B cell (primary cell): ENCODE measurements around the gene SCNN1G. TPM values are rescaled to one million over a fixed set of nuclear protein-coding genes. Genes with fewer than 3 reads are reported as not detected.
"Not testable (repeated sequence)": the region's sequence is repeated elsewhere in the genome, so short reads cannot be mapped to it uniquely, and the experiment has no call there.

Source experiments
- ATAC-seq: fragments of 200-7000 bp; cut with Tn5 transposase; one replicate; pipeline ENCODE4 v1.10.0; 2021; ENCODE audit warnings: low read depth, mild to moderate bottlenecking, moderate number of reproducible peaks, moderate library complexity
- CTCF ChIA-PET: fragments of 350-600 bp; sonication (Branson Sonifier 250); formaldehyde crosslinking; loops from one replicate; lab custom pipeline; 2021; ENCODE audit warnings: antibody characterized with exemption, inconsistent platforms; lab: Charles Lee
- POLR2A ChIA-PET: fragments of 350-600 bp; sonication (Branson Sonifier 250); formaldehyde crosslinking; loops from one replicate; lab custom pipeline; 2021; ENCODE audit warnings: antibody characterized with exemption; lab: Charles Lee
- DNase-seq: peaks from one replicate; pipeline ENCODE4 v3.0.0; 2013
- H2AFZ ChIP-seq: 2 replicates; pipeline ENCODE4 v1.6.1; 2012; ENCODE audit warnings: mild to moderate bottlenecking, low read depth, low read length; ENCODE audit not compliant: insufficient read depth, poor library complexity, severe bottlenecking
- H3K27ac ChIP-seq, 2 donors: 1 replicate in 1 of 2; 2 replicates in 1 of 2; pipeline ENCODE4 v1.5.1; 2012 to 2013; ENCODE audit warnings: low read length in 2 of 2, mild to moderate bottlenecking in 2 of 2, moderate library complexity in 1 of 2
- H3K27me3 ChIP-seq, 4 experiments: fragments of 200-600 bp in 1 of 4; sonication (generic) in 1 of 4; replicated peaks in 1 of 4; 1 replicate in 2 of 4; 2 replicates in 2 of 4; pipeline versions ENCODE4 v1.6.1 to v1.7.0; 2013 to 2016; ENCODE audit warnings: low read length in 3 of 4, mild to moderate bottlenecking in 2 of 4, mixed read lengths in 1 of 4, moderate library complexity in 1 of 4; ENCODE audit not compliant: insufficient read depth in 4 of 4, control insufficient read depth in 3 of 4; ENCODE audit errors: control extremely low read depth in 1 of 4
- H3K36me3 ChIP-seq, 2 experiments: replicated peaks in 1 of 2; 1 replicate in 1 of 2; 2 replicates in 1 of 2; pipeline versions ENCODE4 v1.6.1 to v1.7.1; 2013; ENCODE audit warnings: low read length in 1 of 2; ENCODE audit not compliant: insufficient read depth in 2 of 2, control insufficient read depth in 1 of 2; ENCODE audit errors: control extremely low read depth in 1 of 2, extremely low read depth in 1 of 2
- H3K4me1 ChIP-seq, 2 donors: fragments of 200-600 bp in 1 of 2; sonication (generic) in 1 of 2; 1 replicate in 1 of 2; 2 replicates in 1 of 2; pipeline versions ENCODE4 v1.5.1 to v1.6.1; 2013 to 2017; ENCODE audit warnings: low read length in 2 of 2; ENCODE audit not compliant: control insufficient read depth in 2 of 2, insufficient read depth in 2 of 2
- H3K4me2 ChIP-seq: replicated peaks from 2 replicates; pipeline ENCODE3; 2012; ENCODE audit warnings: mild to moderate bottlenecking, low read depth, low read length; ENCODE audit not compliant: poor library complexity, severe bottlenecking
- H3K4me3 ChIP-seq, 5 experiments: fragments of 200-600 bp in 1 of 5; sonication (generic) in 1 of 5; 1 replicate in 3 of 5; 2 replicates in 2 of 5; pipeline versions ENCODE4 v1.5.1 to v1.7.0; 2011 to 2016; ENCODE audit warnings: low read length in 4 of 5, mild to moderate bottlenecking in 4 of 5, low read depth in 2 of 5, control low read depth in 1 of 5, moderate library complexity in 1 of 5; ENCODE audit not compliant: insufficient read depth in 1 of 5; ENCODE audit errors: control extremely low read depth in 1 of 5, extremely low read depth in 1 of 5
- H3K79me2 ChIP-seq: fragments of 200-600 bp; sonication (generic); one replicate; pipeline ENCODE4 v1.6.0; 2016; ENCODE audit warnings: low read length; ENCODE audit not compliant: control insufficient read depth, insufficient read depth
- H3K9ac ChIP-seq: fragments of 200-600 bp; sonication (generic); 2 replicates; pipeline ENCODE4 v1.6.1; 2017; ENCODE audit warnings: mild to moderate bottlenecking, low read length, moderate library complexity
- H3K9me3 ChIP-seq, 3 donors: one replicate each; pipeline versions ENCODE4 v1.6.1 to v1.7.1; 2013; ENCODE audit warnings: low read length in 2 of 3; ENCODE audit not compliant: control insufficient read depth in 2 of 3, insufficient read depth in 1 of 3; ENCODE audit errors: control extremely low read depth in 1 of 3
- H4K20me1 ChIP-seq: 2 replicates; pipeline ENCODE4 v1.6.0; 2012; ENCODE audit warnings: mild to moderate bottlenecking, low read length; ENCODE audit not compliant: insufficient read depth, control insufficient read depth, poor library complexity, severe bottlenecking
- H3K27ac Mint-ChIP-seq: one replicate; pipeline ENCODE4 v1.8.0; 2021; ENCODE audit warnings: mixed read lengths
- H3K27me3 Mint-ChIP-seq: one replicate; pipeline ENCODE4 v1.8.0; 2021; ENCODE audit warnings: mixed read lengths
- H3K4me1 Mint-ChIP-seq: one replicate; pipeline ENCODE4 v1.8.0; 2021; ENCODE audit warnings: mixed read lengths
- H3K4me3 Mint-ChIP-seq: one replicate; pipeline ENCODE4 v1.8.0; 2021; ENCODE audit warnings: mixed read lengths
- H3K9me3 Mint-ChIP-seq: one replicate; pipeline ENCODE4 v1.8.0; 2022; ENCODE audit warnings: mixed read lengths; ENCODE audit not compliant: insufficient read depth
- EZH2 ChIP-seq: IDR thresholded peaks from 2 replicates; pipeline ENCODE4 v1.6.1; 2012; ENCODE audit warnings: borderline replicate concordance, low read depth, mild to moderate bottlenecking, moderate library complexity, low read length; ENCODE audit not compliant: insufficient read depth, poor library complexity, severe bottlenecking
- WGBS: methylation state at CpG from one replicate; pipeline ENCODE4 v1.1.5; 2013; ENCODE audit warnings: missing lambda C conversion rate; ENCODE audit not compliant: insufficient coverage; 5-methylcytosine and 5-hydroxymethylcytosine counted together
- intact Hi-C: fragments of 100-400 bp; cut with micrococcal nuclease; formaldehyde crosslinking; loops from one replicate; pipeline ENCODE4 v1.10.0; 2022
- polyA plus RNA-seq: library from polyadenylated mRNA; depleted of rRNA; stranded (reverse); fragments of >200 nt; gene quantifications from 2 replicates; pipeline ENCODE4 v1.2.3, GENCODE V29; 2012
- total RNA-seq, 2 donors: library from RNA; stranded (reverse); fragments of 120-200 nt in 1 of 2; gene quantifications; 1 replicate in 1 of 2; 2 replicates in 1 of 2; pipeline versions ENCODE4 v1.2.3 to v1.2.4, GENCODE V29; 2013 to 2022
- TF ChIP-seq, protein P1 (sequence below): fragments of 200-600 bp; IDR thresholded peaks from one replicate; pipeline ENCODE4 v1.8.0; 2022; ENCODE audit warnings: antibody characterized with exemption, mild to moderate bottlenecking

Gene SCNN1G
- total and polyA plus RNA-seq, 2 donors (not counting 1 experiment from before 2014, with no cell fraction given) = not detected

DNA sequence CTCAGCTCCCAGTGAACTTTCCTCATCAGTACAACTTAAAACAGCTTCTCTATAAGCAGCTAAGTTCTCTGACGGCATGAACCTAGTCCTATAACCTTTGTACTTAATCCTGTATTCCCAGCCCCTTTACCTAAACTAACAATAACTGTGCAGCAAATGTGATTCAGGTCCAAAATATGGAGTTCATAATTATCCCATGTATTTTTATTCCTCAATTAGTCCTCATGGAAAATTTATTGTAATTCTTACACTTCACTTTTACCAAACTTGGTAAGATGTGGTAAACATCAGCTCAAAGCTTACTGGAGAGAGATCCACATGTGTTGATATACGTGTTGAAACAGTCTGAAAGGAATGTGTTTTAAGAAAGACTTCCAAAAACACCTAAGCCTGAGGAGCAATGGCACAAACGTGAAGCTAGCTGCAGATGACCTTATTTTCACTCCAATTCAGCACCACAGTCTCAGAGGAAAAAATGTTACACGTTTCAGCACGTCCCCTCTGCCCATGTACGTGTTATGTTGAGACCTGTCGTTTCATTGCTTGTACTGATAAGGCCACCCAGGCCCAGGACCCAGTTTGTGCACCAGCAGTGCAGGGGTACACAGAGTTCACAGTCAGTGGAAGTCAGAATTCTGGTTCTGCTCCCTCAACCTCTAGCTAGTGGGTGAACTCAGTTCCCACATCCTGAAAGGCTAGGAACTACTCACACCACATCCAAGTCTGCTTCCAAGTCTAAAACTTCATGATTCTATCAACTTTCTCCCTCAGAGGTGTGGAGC, 40.4 kb upstream of the SCNN1G start:
- Mint-ChIP-seq H3K4me1 (no peaks in the 10 kb centered on the region), H3K27me3 (no peaks in the 10 kb centered on the region), H3K27ac (no peak overlapping the region), H3K4me3 (no peak overlapping the region), H3K9me3 (peaks cover 3% of the 10 kb centered on the region)
- no peak overlapping the region for H3K9ac ChIP-seq
- no peak overlapping the region for H3K27ac ChIP-seq
- no peak for ATAC-seq
- WGBS = 93% methylated on average over 7 of the region's 7 CpGs
- H3K9me3 ChIP-seq = no peaks in the 10 kb centered on the region
- H4K20me1 ChIP-seq = no peaks in the 10 kb centered on the region
- no peak for DNase-seq
- ChIA-PET POLR2A (no interaction called here), CTCF (no interaction called here)
- no peak overlapping the region for H3K4me2 ChIP-seq
- H3K27me3 ChIP-seq = no peaks in the 10 kb centered on the region
- H2AFZ ChIP-seq = no peak overlapping the region
- H3K36me3 ChIP-seq = no peaks in the 10 kb centered on the region
- peaks cover 4% of the 10 kb centered on the region for H3K79me2 ChIP-seq
- no peaks in the 10 kb centered on the region for H3K4me1 ChIP-seq
- H3K4me3 ChIP-seq = no peak overlapping the region
- intact Hi-C loops = no loop called here
- TF ChIP-seq, protein P1, sequence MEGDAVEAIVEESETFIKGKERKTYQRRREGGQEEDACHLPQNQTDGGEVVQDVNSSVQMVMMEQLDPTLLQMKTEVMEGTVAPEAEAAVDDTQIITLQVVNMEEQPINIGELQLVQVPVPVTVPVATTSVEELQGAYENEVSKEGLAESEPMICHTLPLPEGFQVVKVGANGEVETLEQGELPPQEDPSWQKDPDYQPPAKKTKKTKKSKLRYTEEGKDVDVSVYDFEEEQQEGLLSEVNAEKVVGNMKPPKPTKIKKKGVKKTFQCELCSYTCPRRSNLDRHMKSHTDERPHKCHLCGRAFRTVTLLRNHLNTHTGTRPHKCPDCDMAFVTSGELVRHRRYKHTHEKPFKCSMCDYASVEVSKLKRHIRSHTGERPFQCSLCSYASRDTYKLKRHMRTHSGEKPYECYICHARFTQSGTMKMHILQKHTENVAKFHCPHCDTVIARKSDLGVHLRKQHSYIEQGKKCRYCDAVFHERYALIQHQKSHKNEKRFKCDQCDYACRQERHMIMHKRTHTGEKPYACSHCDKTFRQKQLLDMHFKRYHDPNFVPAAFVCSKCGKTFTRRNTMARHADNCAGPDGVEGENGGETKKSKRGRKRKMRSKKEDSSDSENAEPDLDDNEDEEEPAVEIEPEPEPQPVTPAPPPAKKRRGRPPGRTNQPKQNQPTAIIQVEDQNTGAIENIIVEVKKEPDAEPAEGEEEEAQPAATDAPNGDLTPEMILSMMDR = no peak
- TF ChIP-seq EZH2 = no peak

DNA sequence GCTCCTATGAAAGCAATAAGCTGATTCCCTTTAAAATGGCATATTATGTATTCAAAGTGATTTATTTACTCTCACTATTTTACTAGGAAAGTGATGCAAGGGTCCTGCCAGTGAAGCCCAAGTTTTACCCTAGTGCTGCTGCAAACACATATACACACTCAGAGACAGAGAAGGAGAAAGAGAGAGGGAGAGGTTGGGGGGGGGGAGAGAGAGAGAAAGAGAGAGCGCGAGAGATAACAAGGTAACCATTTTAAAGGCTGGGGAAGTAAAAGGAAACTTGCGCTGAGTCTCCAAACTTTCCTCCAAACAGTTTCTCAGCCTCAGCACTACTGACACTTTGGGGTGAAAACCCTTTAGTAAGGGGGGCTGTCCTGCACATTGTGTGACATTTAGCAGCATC, 39.2 kb upstream of the SCNN1G start:
- intact Hi-C loops = no loop called here
- no peaks in the 10 kb centered on the region for H3K9me3 ChIP-seq
- no peak overlapping the region for H3K27ac Mint-ChIP-seq
- no peaks in the 10 kb centered on the region for H3K9me3 Mint-ChIP-seq
- no peak for DNase-seq
- H3K4me1 Mint-ChIP-seq = peaks cover 4% of the 10 kb centered on the region
- no peak for ATAC-seq
- H3K27ac ChIP-seq = no peak overlapping the region
- peaks cover 3 to 4% of the 10 kb centered on the region in 2 donors for H3K4me1 ChIP-seq
- TF ChIP-seq EZH2 = no peak
- TF ChIP-seq, protein P1 = no peak
- H3K27me3 Mint-ChIP-seq = no peaks in the 10 kb centered on the region
- peaks cover 9% of the 10 kb centered on the region for H3K79me2 ChIP-seq
- H2AFZ ChIP-seq = no peak overlapping the region
- ChIA-PET POLR2A (no interaction called here), CTCF (no interaction called here)
- H3K36me3 ChIP-seq = no peaks in the 10 kb centered on the region
- H3K9ac ChIP-seq = no peak overlapping the region
- H3K4me2 ChIP-seq = no peak overlapping the region
- H3K4me3 Mint-ChIP-seq = no peak overlapping the region
- no peak overlapping the region for H3K4me3 ChIP-seq
- H4K20me1 ChIP-seq = no peaks in the 10 kb centered on the region
- no CpG with 5 or more reads among the region's 3 CpGs for WGBS
- H3K27me3 ChIP-seq = no peaks in the 10 kb centered on the region

DNA sequence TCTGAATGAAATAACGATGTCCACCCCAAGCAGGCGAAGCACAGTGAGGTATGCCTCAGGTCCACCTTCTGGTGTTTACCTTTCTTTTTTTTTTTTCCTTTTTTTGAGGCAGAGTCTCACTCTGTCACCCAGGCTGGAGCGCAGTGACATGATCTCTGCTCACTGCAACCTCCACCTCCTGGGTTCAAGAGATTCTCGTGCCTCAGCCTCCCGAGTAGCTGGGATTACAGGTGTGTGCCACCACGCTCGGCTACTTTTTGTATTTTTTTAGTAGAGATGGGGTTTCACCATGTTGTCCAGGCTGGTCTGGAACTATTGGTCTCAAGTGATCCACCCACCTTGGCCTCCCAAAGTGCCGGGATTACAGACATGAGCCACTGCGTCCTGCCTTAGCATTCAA, 38.2 kb upstream of the SCNN1G start:
- POLR2A ChIA-PET, H3K4me1 Mint-ChIP-seq, H3K27ac Mint-ChIP-seq: not testable (repeated sequence)

More for the DNA sequence above, 38.2 kb upstream of the SCNN1G start:
- CTCF ChIA-PET, H3K4me3 ChIP-seq, H3K4me1 ChIP-seq, H3K27me3 Mint-ChIP-seq, intact Hi-C loops, H3K4me2 ChIP-seq, H4K20me1 ChIP-seq, H3K27me3 ChIP-seq, H3K79me2 ChIP-seq, H3K36me3 ChIP-seq, ATAC-seq, H2AFZ ChIP-seq, H3K9me3 Mint-ChIP-seq, DNase-seq, H3K27ac ChIP-seq, H3K9ac ChIP-seq, H3K4me3 Mint-ChIP-seq, H3K9me3 ChIP-seq: not testable (repeated sequence)
- 100% methylated on average over 2 of the region's 9 CpGs for WGBS
